NCI-H2171 (cell line): ENCODE results near the gene EIF3B.
"Not testable (repeated sequence)": the region's sequence is repeated elsewhere in the genome, so short reads cannot be mapped to it uniquely, and the experiment has no call there.

Experiments
- DNase-seq: peaks from one replicate; lab custom pipeline; 2025; lab: John Stamatoyannopoulos, UW

EIF3B gene

GRCh38 chr7:2376351-2377154 lies 21.9 kb downstream of the EIF3B start:
- DNase-seq: no peak

- not testable (repeated sequence) for DNase-seq
Observed at GRCh38 chr7:2377492-2377891, 22.9 kb downstream of the EIF3B start.

- not testable (repeated sequence) for DNase-seq
Observed at GRCh38 chr7:2378125-2378524, 23.5 kb downstream of the EIF3B start.

GRCh38 chr7:2379161-2379560 lies 24.5 kb downstream of the EIF3B start:
- DNase-seq: no peak

GRCh38 chr7:2379821-2380450 lies 25.3 kb downstream of the EIF3B start:
- no peak for DNase-seq

- no peak for DNase-seq
Observed at GRCh38 chr7:2380461-2380860, 25.8 kb downstream of the EIF3B start.

- no peak for DNase-seq
Observed at GRCh38 chr7:2381227-2381626, 26.6 kb downstream of the EIF3B start.

GRCh38 chr7:2381881-2382509 lies 27.4 kb downstream of the EIF3B start:
- no peak for DNase-seq

- no peak for DNase-seq
Observed at GRCh38 chr7:2383543-2384274, 29.1 kb downstream of the EIF3B start.

GRCh38 chr7:2384354-2385243 lies 30.0 kb downstream of the EIF3B start:
- no peak for DNase-seq

GRCh38 chr7:2386122-2386521 lies 31.5 kb downstream of the EIF3B start:
- not testable (repeated sequence) for DNase-seq

GRCh38 chr7:2386964-2387669 lies 32.5 kb downstream of the EIF3B start:
- no peak for DNase-seq

GRCh38 chr7:2387897-2388636 lies 33.4 kb downstream of the EIF3B start:
- no peak for DNase-seq

- no peak for DNase-seq
Observed at GRCh38 chr7:2388637-2388954, 34.0 kb downstream of the EIF3B start.

- DNase-seq: not testable (repeated sequence)
Observed at GRCh38 chr7:2390020-2390816, 35.6 kb downstream of the EIF3B start.

- no peak for DNase-seq
Observed at GRCh38 chr7:2393706-2394105, 39.1 kb downstream of the EIF3B start.

- DNase-seq: no peak
Observed at GRCh38 chr7:2394566-2395082, 40.0 kb downstream of the EIF3B start.

- no peak for DNase-seq
Observed at GRCh38 chr7:2398506-2398905, 43.9 kb downstream of the EIF3B start.
